Liver (tissue), 9 donors: ENCODE measurements around the gene DPAGT1. TPM values are rescaled to one million over a fixed set of nuclear protein-coding genes. Genes with fewer than 3 reads are reported as not detected.
A peak's percentile ranks its signal among the peaks of the same experiment; 100 is the strongest.

Source experiments
- DNase-seq: peaks from one replicate; pipeline ENCODE4 v3.0.0-alpha.2; 2017; ENCODE audit warnings: low spot score
- H3K27ac ChIP-seq, 2 donors: one replicate each; pipeline ENCODE4 v1.7.0; 2013; ENCODE audit warnings: inconsistent platforms in 2 of 2, low read length in 2 of 2, control low read depth in 1 of 2, low read depth in 1 of 2, mild to moderate bottlenecking in 1 of 2
- H3K27me3 ChIP-seq, 4 donors: one replicate each; pipeline versions ENCODE4 v1.6.1 to v1.7.0; 2013; ENCODE audit warnings: low read length in 3 of 4, inconsistent platforms in 1 of 4, mild to moderate bottlenecking in 1 of 4, moderate library complexity in 1 of 4; ENCODE audit not compliant: control insufficient read depth in 4 of 4, insufficient read depth in 4 of 4
- H3K36me3 ChIP-seq, 4 donors: one replicate each; pipeline versions ENCODE4 v1.6.1 to v1.7.0; 2013; ENCODE audit warnings: low read length in 3 of 4, mild to moderate bottlenecking in 3 of 4, low read depth in 1 of 4, moderate library complexity in 1 of 4; ENCODE audit not compliant: control insufficient read depth in 4 of 4, insufficient read depth in 3 of 4
- H3K4me1 ChIP-seq, 4 donors: one replicate each; pipeline versions ENCODE4 v1.6.1 to v1.7.0; 2013; ENCODE audit warnings: low read length in 3 of 4, mild to moderate bottlenecking in 3 of 4, moderate library complexity in 1 of 4; ENCODE audit not compliant: control insufficient read depth in 4 of 4, insufficient read depth in 4 of 4
- H3K4me3 ChIP-seq, 3 donors: one replicate each; pipeline versions ENCODE4 v1.6.1 to v1.7.0; 2013; ENCODE audit warnings: low read length in 3 of 3, control low read depth in 1 of 3, low read depth in 1 of 3, mild to moderate bottlenecking in 1 of 3
- H3K9ac ChIP-seq, 2 donors: one replicate each; pipeline ENCODE4 v1.7.0; 2013; ENCODE audit warnings: low read length in 2 of 2, mild to moderate bottlenecking in 2 of 2, moderate library complexity in 2 of 2, control low read depth in 1 of 2, low read depth in 1 of 2
- H3K9me3 ChIP-seq, 4 donors: one replicate each; pipeline versions ENCODE4 v1.6.1 to v1.7.0; 2013; ENCODE audit warnings: low read length in 3 of 4; ENCODE audit not compliant: control insufficient read depth in 4 of 4
- CTCF ChIP-seq: fragments of 150-350 bp; IDR thresholded peaks from 2 replicates; pipeline ENCODE4 v1.5.1; 2017; ENCODE audit warnings: improper control_type of control experiment, low read depth, low read length; ENCODE audit not compliant: missing input control
- EGR1 ChIP-seq, 2 donors: IDR thresholded peaks; 2 replicates each; pipeline ENCODE4 v1.6.1; 2016 to 2018; ENCODE audit warnings: antibody characterized with exemption in 2 of 2, low read depth in 2 of 2
- FOXA1 ChIP-seq: IDR thresholded peaks from 2 replicates; pipeline ENCODE4 v1.6.1; 2016; ENCODE audit warnings: antibody characterized with exemption
- FOXA2 ChIP-seq: IDR thresholded peaks from 2 replicates; pipeline ENCODE4 v1.6.1; 2016; ENCODE audit warnings: antibody characterized with exemption
- GABPA ChIP-seq, 2 donors: IDR thresholded peaks in 1 of 2; conservative IDR thresholded peaks in 1 of 2; 2 replicates each; pipeline ENCODE4 v1.6.1; 2016; ENCODE audit warnings: antibody characterized with exemption in 2 of 2, mild to moderate bottlenecking in 1 of 2, moderate library complexity in 1 of 2
- HNF4G ChIP-seq: IDR thresholded peaks from 2 replicates; pipeline ENCODE4 v1.6.1; 2016; ENCODE audit warnings: antibody characterized with exemption
- JUND ChIP-seq, 2 donors: IDR thresholded peaks; 2 replicates each; pipeline ENCODE4 v1.6.1; 2016; ENCODE audit warnings: antibody characterized with exemption in 2 of 2
- MAX ChIP-seq: IDR thresholded peaks from 2 replicates; pipeline ENCODE4 v1.6.1; 2016; ENCODE audit warnings: antibody characterized with exemption
- NR2F2 ChIP-seq: IDR thresholded peaks from 2 replicates; pipeline ENCODE4 v1.6.1; 2016; ENCODE audit warnings: antibody characterized with exemption
- REST ChIP-seq: IDR thresholded peaks from 2 replicates; pipeline ENCODE4 v1.6.1; 2016; ENCODE audit warnings: antibody characterized with exemption, mild to moderate bottlenecking
- RXRA ChIP-seq, 2 donors: IDR thresholded peaks; 2 replicates each; pipeline ENCODE4 v1.6.1; 2017 to 2018; ENCODE audit warnings: antibody characterized with exemption in 2 of 2, mild to moderate bottlenecking in 1 of 2
- SP1 ChIP-seq: IDR thresholded peaks from 2 replicates; pipeline ENCODE4 v1.6.1; 2018; ENCODE audit warnings: antibody characterized with exemption, mild to moderate bottlenecking
- TAF1 ChIP-seq: conservative IDR thresholded peaks from 2 replicates; pipeline ENCODE4 v1.6.1; 2016; ENCODE audit warnings: antibody characterized with exemption, mild to moderate bottlenecking
- YY1 ChIP-seq: IDR thresholded peaks from 2 replicates; pipeline ENCODE4 v1.6.1; 2016; ENCODE audit warnings: antibody characterized with exemption, mild to moderate bottlenecking
- WGBS: extraction: QIAGEN DNeasy Blood & Tissue Kit; methylation state at CpG from one replicate; pipeline ENCODE4 v1.1.7; 2013; 5-methylcytosine and 5-hydroxymethylcytosine counted together
- polyA plus RNA-seq, 2 donors: library from polyadenylated mRNA; stranded (reverse) in 1 of 2; unstranded in 1 of 2; fragments of 200-250 nt in 1 of 2; fragments of >200 nt in 1 of 2; fragmentation: Nextera tagmentation in 1 of 2; extraction: Ambion mirVana in 1 of 2; gene quantifications; one replicate each; pipeline versions ENCODE4 v1.2.1 to v1.2.3, GENCODE V29; 2013 to 2015
- total RNA-seq, 2 donors: library from RNA; depleted of rRNA; stranded (reverse); fragments of >200 nt; gene quantifications; one replicate each; pipeline ENCODE4 v1.2.3, GENCODE V29; 2014
- TF ChIP-seq, protein P1 (sequence below): IDR thresholded peaks from 2 replicates; pipeline ENCODE4 v1.6.1; 2016; ENCODE audit warnings: antibody characterized with exemption
- TF ChIP-seq, protein P2 (sequence below): IDR thresholded peaks from 2 replicates; pipeline ENCODE4 v1.6.1; 2016; ENCODE audit warnings: antibody characterized with exemption
- donor health status: healthy.
- donor health status: healthy.
- donor health status: healthy.
- donor health status: healthy.
- donor health status: healthy.

Gene DPAGT1
- total and polyA plus RNA-seq, 4 donors, result 12.8 to 48.0 (median 37.4) TPM

- TF ChIP-seq MAX (no peak), CTCF (no peak), SP1 (no peak), NR2F2 (no peak), YY1 (no peak)
Observed at GRCh38 chr11:119116601-119117000, 14.9 kb upstream of the DPAGT1 start (continued).

GRCh38 chr11:119116235-119116594 is 14.6 kb upstream of the DPAGT1 start:
- Histone ChIP-seq H3K27me3 (no peaks in the 10 kb centered on the region), H3K4me1 (peaks cover 0 to 11% (median 6%) of the 10 kb centered on the region in 4 donors), H3K4me3 (no peak overlapping the region), H3K27ac (peak overlapping the region; percentile 44 to 71), H3K9ac (no peak overlapping the region), H3K9me3 (no peaks in the 10 kb centered on the region), H3K36me3 (peaks cover 7 to 40% (median 17%) of the 10 kb centered on the region in 4 donors)
- 86% methylated on average over 10 of the region's 10 CpGs for WGBS
- TF ChIP-seq JUND (IDR thresholded peaks at IDR 0.05) (no peak), REST (no peak), RXRA (IDR thresholded peaks at IDR 0.05) (no peak), SP1 (no peak), NR2F2 (no peak), GABPA (IDR thresholded peaks at IDR 0.05 in 1 of 2, conservative IDR thresholded peaks at IDR 0.05 in 1 of 2) (no peak), EGR1 (IDR thresholded peaks at IDR 0.05; ENCODE audit: low read depth in 2 of 2) (no peak), HNF4G (no peak), FOXA1 (no peak), FOXA2 (no peak), MAX (no peak), TAF1 (no peak), YY1 (no peak)
- TF ChIP-seq, protein P1, sequence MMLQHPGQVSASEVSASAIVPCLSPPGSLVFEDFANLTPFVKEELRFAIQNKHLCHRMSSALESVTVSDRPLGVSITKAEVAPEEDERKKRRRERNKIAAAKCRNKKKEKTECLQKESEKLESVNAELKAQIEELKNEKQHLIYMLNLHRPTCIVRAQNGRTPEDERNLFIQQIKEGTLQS, result no peak
- TF ChIP-seq, protein P2, sequence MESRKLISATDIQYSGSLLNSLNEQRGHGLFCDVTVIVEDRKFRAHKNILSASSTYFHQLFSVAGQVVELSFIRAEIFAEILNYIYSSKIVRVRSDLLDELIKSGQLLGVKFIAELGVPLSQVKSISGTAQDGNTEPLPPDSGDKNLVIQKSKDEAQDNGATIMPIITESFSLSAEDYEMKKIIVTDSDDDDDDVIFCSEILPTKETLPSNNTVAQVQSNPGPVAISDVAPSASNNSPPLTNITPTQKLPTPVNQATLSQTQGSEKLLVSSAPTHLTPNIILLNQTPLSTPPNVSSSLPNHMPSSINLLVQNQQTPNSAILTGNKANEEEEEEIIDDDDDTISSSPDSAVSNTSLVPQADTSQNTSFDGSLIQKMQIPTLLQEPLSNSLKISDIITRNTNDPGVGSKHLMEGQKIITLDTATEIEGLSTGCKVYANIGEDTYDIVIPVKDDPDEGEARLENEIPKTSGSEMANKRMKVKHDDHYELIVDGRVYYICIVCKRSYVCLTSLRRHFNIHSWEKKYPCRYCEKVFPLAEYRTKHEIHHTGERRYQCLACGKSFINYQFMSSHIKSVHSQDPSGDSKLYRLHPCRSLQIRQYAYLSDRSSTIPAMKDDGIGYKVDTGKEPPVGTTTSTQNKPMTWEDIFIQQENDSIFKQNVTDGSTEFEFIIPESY, result no peak
- DNase-seq, result no peak
